Measurements from ENCODE around the gene SAPCD1.
A peak's percentile ranks its signal among the peaks of the same experiment; 100 is the strongest.
"Not testable (repeated sequence)": the region's sequence is repeated elsewhere in the genome, so short reads cannot be mapped to it uniquely, and the experiment has no call there.

The SAPCD1 gene

GRCh38 chr6:31775633-31776484, 13.4 kb downstream of the SAPCD1 start:
- in situ Hi-C loops (cut with MboI; ENCODE audit: low pct_unique_long_range_greater_than_20kb, low sequenced_read_pairs): no loop called here
- no peak for DNase-seq

- DNase-seq: no peak
- in situ Hi-C loops (cut with MboI; ENCODE audit: low pct_unique_long_range_greater_than_20kb, low sequenced_read_pairs): no loop called here
Observed at GRCh38 chr6:31776485-31776988, 14.1 kb downstream of the SAPCD1 start.

- in situ Hi-C loops (cut with MboI; ENCODE audit: low pct_unique_long_range_greater_than_20kb, low sequenced_read_pairs): no loop called here
- peak; percentile 94 for DNase-seq
Observed at GRCh38 chr6:31776989-31777666, 14.7 kb downstream of the SAPCD1 start, which contains the start of gene VWA7. Gene VWA7 (minus strand): TSS chr6:31777328. CDS start chr6:31776779, 549 bp downstream.

DNA sequence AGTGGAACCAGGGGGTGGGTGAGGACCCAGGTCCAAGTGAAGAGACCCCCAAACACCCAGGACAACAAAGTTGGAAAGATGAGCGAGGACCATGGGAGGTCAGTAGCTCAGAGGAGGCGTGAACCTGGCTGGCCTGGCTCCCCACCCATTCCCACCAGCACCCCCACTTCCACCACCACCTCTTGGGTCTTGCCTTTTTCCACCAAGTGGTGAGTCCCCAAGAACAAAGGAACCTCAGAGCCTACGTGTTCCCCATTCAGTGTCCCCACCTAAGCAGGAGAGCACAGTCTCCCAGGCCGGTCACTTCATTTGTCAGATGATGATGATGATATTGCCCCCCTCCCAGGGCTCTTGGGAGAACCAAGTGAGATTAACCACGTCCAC, 15.2 kb downstream of the SAPCD1 start:
- in situ Hi-C loops (cut with MboI; ENCODE audit: low pct_unique_long_range_greater_than_20kb, low sequenced_read_pairs): no loop called here
- no peak for DNase-seq

DNA sequence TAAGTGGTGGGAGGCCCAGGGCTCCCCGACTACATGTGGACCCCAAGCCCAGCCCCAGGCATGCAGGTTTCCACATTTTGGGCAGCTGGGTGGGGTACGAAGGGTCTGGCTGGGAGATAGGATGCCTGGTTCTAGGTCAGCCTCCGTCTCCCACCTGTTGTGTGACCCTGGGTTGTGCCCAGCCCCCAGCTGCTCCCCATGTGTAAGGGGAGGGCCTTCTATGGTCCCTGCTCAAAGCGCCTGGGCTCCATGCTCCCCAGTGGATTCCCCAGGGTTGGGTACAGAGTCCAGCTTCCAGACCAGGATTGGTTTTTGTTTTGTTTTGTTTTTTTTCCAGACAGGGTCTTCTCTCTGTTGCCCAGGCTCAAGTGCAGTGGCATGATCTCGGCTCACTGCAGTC, 15.7 kb downstream of the SAPCD1 start:
- in situ Hi-C loops (cut with MboI; ENCODE audit: low pct_unique_long_range_greater_than_20kb, low sequenced_read_pairs): no loop called here
- DNase-seq: no peak

DNA sequence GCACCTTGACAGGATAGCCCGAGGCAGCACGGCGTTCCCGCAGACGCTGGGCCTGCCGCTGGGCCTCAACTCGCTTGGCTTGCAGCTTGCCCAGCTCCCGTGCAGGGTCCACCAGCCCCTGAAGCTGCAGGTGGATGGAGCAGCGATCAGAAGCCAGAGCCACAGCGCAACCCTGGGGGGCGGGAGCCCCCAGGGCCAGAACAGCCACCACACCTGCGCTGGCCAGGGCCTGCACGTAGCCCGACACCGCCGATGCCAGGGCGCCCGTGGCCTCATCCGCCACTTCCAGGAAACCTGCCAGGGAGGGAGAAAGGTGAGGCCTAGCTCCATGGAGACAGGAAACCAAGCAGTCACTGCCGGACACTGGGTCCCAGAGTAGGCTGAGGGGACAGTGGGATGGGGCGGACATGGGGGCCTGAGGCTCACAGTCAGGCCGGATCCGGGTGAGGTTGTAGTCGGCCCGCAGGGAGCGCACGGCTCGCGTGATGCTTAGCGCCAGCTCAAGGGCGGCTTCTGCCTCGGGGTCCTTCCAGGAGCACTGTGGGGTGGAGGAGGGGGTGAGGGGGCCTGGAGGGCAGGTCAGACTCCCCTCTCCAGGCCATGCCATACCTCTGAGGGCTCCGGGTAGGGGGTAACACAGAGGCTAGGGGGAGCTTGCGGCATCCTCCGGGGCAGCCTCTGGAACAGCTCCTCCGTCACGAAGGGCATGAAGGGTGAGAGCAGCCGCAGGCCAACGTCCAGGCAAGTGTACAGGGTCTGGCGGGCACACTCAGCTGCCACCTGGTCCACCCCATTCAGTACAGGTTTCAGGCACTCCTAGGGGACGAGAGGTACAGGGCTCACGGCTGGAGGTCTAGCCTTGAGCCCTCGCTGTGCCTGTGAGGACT, 16.8 kb downstream of the SAPCD1 start:
- DNase-seq: no peak

GRCh38 chr6:31779908-31780307, 17.5 kb downstream of the SAPCD1 start:
- in situ Hi-C loops (cut with MboI; ENCODE audit: low pct_unique_long_range_greater_than_20kb, low sequenced_read_pairs): no loop called here
- DNase-seq: no peak

More for the DNA sequence above, 16.8 kb downstream of the SAPCD1 start:
- in situ Hi-C loops (cut with MboI; ENCODE audit: low pct_unique_long_range_greater_than_20kb, low sequenced_read_pairs): no loop called here

DNA sequence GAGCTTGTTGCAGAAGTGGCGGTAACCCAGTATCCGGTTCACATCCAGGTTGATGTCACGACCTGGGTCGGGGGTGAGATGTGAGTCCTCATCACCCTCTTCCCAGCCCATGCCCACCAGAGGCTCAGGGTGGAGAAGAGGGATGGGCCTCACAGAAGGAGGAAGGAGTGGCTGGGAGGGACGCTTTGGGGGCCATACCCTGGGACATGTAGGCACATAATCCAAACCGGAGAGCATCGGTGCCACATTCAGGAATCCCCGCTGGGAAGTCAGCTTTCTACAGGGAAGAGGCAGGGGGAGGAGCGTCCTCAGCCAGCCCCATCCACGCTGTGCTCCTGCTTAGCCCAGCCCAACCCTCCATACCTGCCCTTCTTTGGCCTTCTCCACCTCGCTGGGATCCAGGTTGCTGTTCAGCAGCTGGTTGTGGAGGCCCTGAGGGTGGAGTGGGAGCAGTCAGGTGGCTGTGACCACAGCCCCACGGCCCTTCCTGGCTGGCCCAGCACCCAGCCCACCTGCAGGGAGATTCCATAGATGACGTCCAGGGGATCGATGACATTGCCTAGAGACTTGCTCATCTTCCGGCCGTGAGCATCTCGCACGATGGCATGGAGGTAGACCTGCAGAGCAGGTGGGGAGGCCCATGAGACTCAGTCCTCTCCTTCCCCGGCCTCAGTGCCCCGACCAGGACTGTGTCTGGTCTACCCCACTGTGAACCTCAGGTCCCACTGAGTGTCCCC, 18.2 kb downstream of the SAPCD1 start:
- in situ Hi-C loops (cut with MboI; ENCODE audit: low pct_unique_long_range_greater_than_20kb, low sequenced_read_pairs): no loop called here
- no peak for DNase-seq

DNA sequence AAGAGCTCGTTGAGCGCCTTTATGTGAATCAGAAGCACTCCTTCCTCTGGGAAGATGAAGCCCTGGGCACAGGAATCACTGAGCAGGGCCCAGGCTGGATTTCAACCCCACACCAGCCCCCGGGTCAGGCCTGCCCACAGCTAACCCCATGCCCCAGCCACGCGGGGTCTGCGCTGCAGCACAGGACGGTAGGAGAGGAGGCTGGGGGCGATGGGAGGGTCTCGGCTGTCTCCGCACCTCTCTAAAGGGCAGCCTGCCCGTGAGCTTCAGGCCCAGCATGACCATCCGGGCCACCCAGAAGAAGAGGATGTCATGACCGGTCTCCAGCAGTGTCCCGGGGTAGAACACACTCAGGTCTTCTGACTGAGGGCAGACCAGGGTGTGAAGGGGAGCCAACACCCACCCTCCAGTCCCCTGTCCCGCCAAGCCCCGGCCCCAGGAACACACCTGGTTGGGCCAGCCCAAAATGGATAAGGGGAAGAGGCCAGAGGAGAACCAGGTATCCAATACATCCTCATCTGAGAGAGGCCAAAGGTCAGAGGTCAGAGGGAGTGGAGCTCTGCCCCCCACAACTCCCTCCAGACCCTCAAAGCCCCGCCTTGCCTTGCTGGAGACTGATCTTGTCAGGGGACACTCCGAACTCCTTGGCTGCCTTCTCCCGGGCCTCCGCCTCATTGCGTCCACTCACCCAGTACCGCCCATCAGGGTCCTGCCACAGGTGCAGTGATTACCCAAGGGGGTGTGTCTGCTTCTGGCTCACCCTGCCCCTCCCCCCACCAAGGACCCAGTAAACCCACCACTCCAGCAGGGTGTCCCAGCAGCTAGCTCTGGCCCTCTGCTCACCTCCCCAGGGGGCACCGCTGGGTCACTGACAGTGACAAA, 19.0 kb downstream of the SAPCD1 start:
- DNase-seq: no peak
- in situ Hi-C loops (cut with MboI; ENCODE audit: low pct_unique_long_range_greater_than_20kb, low sequenced_read_pairs): no loop called here

- in situ Hi-C loops (cut with MboI; ENCODE audit: low pct_unique_long_range_greater_than_20kb, low sequenced_read_pairs): no loop called here
- no peak for DNase-seq
Observed at GRCh38 chr6:31782126-31782855, 19.8 kb downstream of the SAPCD1 start.

GRCh38 chr6:31784098-31784925, 21.9 kb downstream of the SAPCD1 start:
- in situ Hi-C loops (cut with MboI; ENCODE audit: low pct_unique_long_range_greater_than_20kb, low sequenced_read_pairs): no loop called here

GRCh38 chr6:31785475-31785874, 23.0 kb downstream of the SAPCD1 start:
- no peak for DNase-seq
- in situ Hi-C loops (cut with MboI; ENCODE audit: low pct_unique_long_range_greater_than_20kb, low sequenced_read_pairs): no loop called here

More at GRCh38 chr6:31784098-31784925, 21.9 kb downstream of the SAPCD1 start:
- no peak for DNase-seq

GRCh38 chr6:31791324-31792089, 29.1 kb downstream of the SAPCD1 start:
- peak; percentile 77 for DNase-seq
- in situ Hi-C loops (cut with MboI; ENCODE audit: low pct_unique_long_range_greater_than_20kb, low sequenced_read_pairs): no loop called here

GRCh38 chr6:31792090-31792374, 29.6 kb downstream of the SAPCD1 start:
- DNase-seq: no peak
- in situ Hi-C loops (cut with MboI; ENCODE audit: low pct_unique_long_range_greater_than_20kb, low sequenced_read_pairs): no loop called here

DNA sequence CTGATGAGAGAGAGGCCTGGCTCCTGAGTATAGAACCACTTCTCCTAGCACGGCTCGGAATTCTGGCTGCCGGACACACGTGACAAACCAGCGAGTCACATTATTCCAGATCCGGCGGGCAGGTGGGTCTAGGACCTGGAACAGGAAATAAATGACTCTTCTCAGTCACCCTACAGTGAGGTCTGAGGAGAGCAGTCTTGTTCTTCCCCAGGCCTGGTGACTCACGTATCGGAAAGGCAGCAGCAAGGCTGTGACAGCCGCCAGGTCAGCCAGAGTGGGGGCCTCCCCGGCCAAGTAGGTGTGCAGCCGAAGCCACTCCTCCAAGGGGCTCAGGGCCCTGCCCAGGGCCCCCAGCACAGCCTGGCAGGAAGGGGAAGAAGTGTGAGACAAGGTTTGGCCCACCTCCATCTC, 30.3 kb downstream of the SAPCD1 start:
- DNase-seq: no peak
- in situ Hi-C loops (cut with MboI; ENCODE audit: low pct_unique_long_range_greater_than_20kb, low sequenced_read_pairs): no loop called here

DNA sequence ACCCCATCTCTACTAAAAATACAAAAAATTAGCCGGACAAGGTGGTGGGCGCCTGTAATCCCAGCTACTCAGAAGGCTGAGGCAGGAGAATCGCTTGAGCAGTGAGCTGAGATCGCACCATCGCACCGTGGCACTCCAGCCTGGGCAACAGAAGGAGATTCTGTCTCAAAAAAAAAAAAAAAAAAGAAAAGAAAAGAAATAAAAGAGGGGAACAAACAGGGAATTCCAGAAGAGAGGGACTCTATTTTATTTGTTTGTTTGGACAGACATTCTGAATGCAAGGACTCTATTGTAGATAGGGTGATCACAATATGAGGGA, 31.4 kb downstream of the SAPCD1 start:
- in situ Hi-C loops (cut with MboI; ENCODE audit: low pct_unique_long_range_greater_than_20kb, low sequenced_read_pairs): not testable (repeated sequence)

More for the DNA sequence above, 31.4 kb downstream of the SAPCD1 start:
- DNase-seq: not testable (repeated sequence)
